ENCODE data around the gene SINHCAF. TPM values are rescaled to one million over a fixed set of nuclear protein-coding genes. Genes with fewer than 3 reads are reported as not detected.
A peak's percentile ranks its signal among the peaks of the same experiment; 100 is the strongest.
"Not testable (repeated sequence)": the region's sequence is repeated elsewhere in the genome, so short reads cannot be mapped to it uniquely, and the experiment has no call there.

The SINHCAF gene
- total RNA-seq, 1 donor from 2014 or later: 45.7 TPM

- intact Hi-C loops (cut with DNase I): loop anchor here (10.0 kb wide), 1 partner anchor 404 kb away; no protein-coding TSS in a partner anchor
- no peak for ATAC-seq
Observed at GRCh38 chr12:31248337-31248736, 77.6 kb downstream of the SINHCAF start.

DNA sequence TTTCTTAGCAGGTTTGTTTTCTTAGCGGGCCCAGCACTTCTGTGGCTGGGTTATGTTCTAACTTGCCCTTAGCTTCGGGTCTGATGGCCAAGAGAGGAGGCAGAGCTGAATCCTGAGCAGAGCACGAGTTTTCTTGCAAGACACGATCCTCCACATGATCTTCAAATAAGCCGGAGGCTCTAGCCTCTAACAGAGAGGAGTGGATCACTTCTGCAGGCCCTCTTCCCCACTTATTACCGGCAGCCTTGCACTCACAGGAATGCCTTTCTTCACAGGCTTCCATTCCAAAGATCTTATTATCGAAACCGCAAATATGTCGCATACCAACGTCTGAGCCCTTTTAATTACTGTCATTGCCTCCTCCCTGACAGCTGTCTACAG is 79.5 kb downstream of the SINHCAF start:
- Histone ChIP-seq H3K27ac (no peak overlapping the region), H3K4me1 (no peaks in the 10 kb centered on the region), H3K4me3 (no peak overlapping the region), H3K9me3 (no peaks in the 10 kb centered on the region), H3K27me3 (no peaks in the 10 kb centered on the region), H3K36me3 (no peaks in the 10 kb centered on the region)
- intact Hi-C loops (cut with DNase I): loop anchor here (10.0 kb wide), 1 partner anchor 402 kb away; no protein-coding TSS in a partner anchor
- TF ChIP-seq, protein P1, sequence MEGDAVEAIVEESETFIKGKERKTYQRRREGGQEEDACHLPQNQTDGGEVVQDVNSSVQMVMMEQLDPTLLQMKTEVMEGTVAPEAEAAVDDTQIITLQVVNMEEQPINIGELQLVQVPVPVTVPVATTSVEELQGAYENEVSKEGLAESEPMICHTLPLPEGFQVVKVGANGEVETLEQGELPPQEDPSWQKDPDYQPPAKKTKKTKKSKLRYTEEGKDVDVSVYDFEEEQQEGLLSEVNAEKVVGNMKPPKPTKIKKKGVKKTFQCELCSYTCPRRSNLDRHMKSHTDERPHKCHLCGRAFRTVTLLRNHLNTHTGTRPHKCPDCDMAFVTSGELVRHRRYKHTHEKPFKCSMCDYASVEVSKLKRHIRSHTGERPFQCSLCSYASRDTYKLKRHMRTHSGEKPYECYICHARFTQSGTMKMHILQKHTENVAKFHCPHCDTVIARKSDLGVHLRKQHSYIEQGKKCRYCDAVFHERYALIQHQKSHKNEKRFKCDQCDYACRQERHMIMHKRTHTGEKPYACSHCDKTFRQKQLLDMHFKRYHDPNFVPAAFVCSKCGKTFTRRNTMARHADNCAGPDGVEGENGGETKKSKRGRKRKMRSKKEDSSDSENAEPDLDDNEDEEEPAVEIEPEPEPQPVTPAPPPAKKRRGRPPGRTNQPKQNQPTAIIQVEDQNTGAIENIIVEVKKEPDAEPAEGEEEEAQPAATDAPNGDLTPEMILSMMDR (IDR thresholded peaks at IDR 0.05): no peak
- DNase-seq: no peak
- ATAC-seq: peak; percentile 16

More at GRCh38 chr12:31248337-31248736, 77.6 kb downstream of the SINHCAF start:
- Histone ChIP-seq H3K36me3 (no peaks in the 10 kb centered on the region), H3K27me3 (no peaks in the 10 kb centered on the region), H3K9me3 (no peaks in the 10 kb centered on the region), H3K27ac (no peak overlapping the region), H3K4me1 (no peaks in the 10 kb centered on the region), H3K4me3 (no peak overlapping the region)
- DNase-seq: no peak
- TF ChIP-seq, protein P1 (IDR thresholded peaks at IDR 0.05): no peak

GRCh38 chr12:31245822-31246469 is 80.0 kb downstream of the SINHCAF start:
- H3K27ac ChIP-seq: no peak overlapping the region
- no peaks in the 10 kb centered on the region for H3K27me3 ChIP-seq
- H3K4me1 ChIP-seq: no peaks in the 10 kb centered on the region
- TF ChIP-seq, protein P1 (IDR thresholded peaks at IDR 0.05): no peak
- no peaks in the 10 kb centered on the region for H3K9me3 ChIP-seq
- H3K4me3 ChIP-seq: no peak overlapping the region
- intact Hi-C loops (cut with DNase I): loop anchor here (10.0 kb wide), 1 partner anchor 401 kb away; no protein-coding TSS in a partner anchor
- peak; percentile 17 for ATAC-seq
- H3K36me3 ChIP-seq: no peaks in the 10 kb centered on the region
- DNase-seq: no peak

- not testable (repeated sequence) for DNase-seq, H3K4me1 ChIP-seq, H3K9me3 ChIP-seq, ATAC-seq, H3K36me3 ChIP-seq, H3K4me3 ChIP-seq, H3K27ac ChIP-seq
- intact Hi-C loops (cut with DNase I): loop anchor here (10.0 kb wide), 1 partner anchor 398 kb away; no protein-coding TSS in a partner anchor
- H3K27me3 ChIP-seq: peaks cover 22% of the 10 kb centered on the region
Observed at GRCh38 chr12:31242418-31242817, 83.5 kb downstream of the SINHCAF start.

DNA sequence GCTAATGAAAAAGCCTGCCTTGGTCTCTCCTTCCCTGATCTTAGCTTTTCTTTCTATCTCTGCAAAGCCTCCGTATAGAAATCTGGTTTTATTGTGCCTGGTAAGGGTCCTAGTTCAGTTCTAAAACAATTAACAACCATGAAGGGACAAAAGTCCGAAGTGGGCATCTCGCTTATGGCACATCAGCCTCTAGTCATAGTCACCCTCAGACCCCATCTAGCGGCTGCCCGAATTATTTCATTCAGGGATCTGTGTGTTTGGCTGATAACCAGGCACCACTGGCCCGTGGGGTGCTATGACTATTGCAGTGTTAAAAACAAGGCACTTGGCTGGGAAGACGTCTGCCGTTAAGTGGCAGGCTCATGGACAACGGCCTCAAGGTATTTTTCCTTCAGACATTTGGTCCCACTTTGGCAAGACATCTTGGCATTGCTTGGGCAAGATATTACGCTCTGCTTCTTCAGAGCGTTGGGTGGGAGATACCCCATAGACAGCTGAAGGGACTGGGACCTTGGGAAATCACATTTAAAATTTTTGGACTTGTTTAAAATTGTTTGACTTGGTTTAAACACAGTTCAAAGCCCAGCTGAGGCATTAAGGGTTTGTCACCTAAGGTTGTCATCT is 87.1 kb downstream of the SINHCAF start:
- Histone ChIP-seq H3K4me1 (no peaks in the 10 kb centered on the region), H3K27me3 (peaks cover 32% of the 10 kb centered on the region), H3K9me3 (no peaks in the 10 kb centered on the region), H3K36me3 (no peaks in the 10 kb centered on the region), H3K4me3 (no peak overlapping the region), H3K27ac (no peak overlapping the region)
- TF ChIP-seq, protein P1 (IDR thresholded peaks at IDR 0.05): peak; percentile 77
- intact Hi-C loops (cut with DNase I): no loop called here
- DNase-seq (no peak), ATAC-seq (peak; percentile 82)

- DNase-seq; ATAC-seq; H3K4me1 ChIP-seq; intact Hi-C loops (cut with DNase I); H3K36me3 ChIP-seq; H3K27ac ChIP-seq; H3K9me3 ChIP-seq; H3K4me3 ChIP-seq: not testable (repeated sequence)
- peaks cover 38% of the 10 kb centered on the region for H3K27me3 ChIP-seq
Observed at GRCh38 chr12:31238333-31238732, 87.6 kb downstream of the SINHCAF start.
